Lower lobe of right lung (tissue), 2 donors: Measurements from ENCODE around the gene SEPTIN12. TPM values are rescaled to one million over a fixed set of nuclear protein-coding genes. Genes with fewer than 3 reads are reported as not detected.
"Not testable (repeated sequence)": the region's sequence is repeated elsewhere in the genome, so short reads cannot be mapped to it uniquely, and the experiment has no call there.

Experiments
- ATAC-seq, 2 donors: fragments of 200-7000 bp; cut with Tn5 transposase; one replicate each; pipeline ENCODE4 v1.9.1; 2020 to 2022; ENCODE audit warnings: mild to moderate bottlenecking in 2 of 2, moderate library complexity in 2 of 2
- DNase-seq: peaks from one replicate; pipeline ENCODE4 v3.0.0-alpha.2; 2020
- H3K27ac ChIP-seq: fragments of 200-600 bp; one replicate; pipeline ENCODE4 v1.8.0; 2022
- H3K27me3 ChIP-seq: fragments of 200-600 bp; one replicate; pipeline ENCODE4 v1.8.0; 2022; ENCODE audit warnings: low read depth
- H3K36me3 ChIP-seq: fragments of 200-600 bp; one replicate; pipeline ENCODE4 v1.8.0; 2022; ENCODE audit warnings: mild to moderate bottlenecking
- H3K4me1 ChIP-seq: fragments of 200-600 bp; one replicate; pipeline ENCODE4 v1.8.0; 2022
- H3K4me3 ChIP-seq: fragments of 200-600 bp; one replicate; pipeline ENCODE4 v1.8.0; 2022; ENCODE audit warnings: mild to moderate bottlenecking
- H3K9me3 ChIP-seq: fragments of 200-600 bp; one replicate; pipeline ENCODE4 v1.8.0; 2022
- CTCF ChIP-seq: fragments of 200-600 bp; IDR thresholded peaks from one replicate; pipeline ENCODE4 v1.8.0; 2022; ENCODE audit warnings: antibody characterized with exemption, mild to moderate bottlenecking
- intact Hi-C: fragments of 100-400 bp; cut with DNase I; formaldehyde crosslinking; loops from one replicate; pipeline ENCODE4 v1.11.0; 2022
- total RNA-seq: library from RNA; stranded (reverse); fragmentation: NEBNext Ultra II Directional; extraction: Animal tissue kit (Norgen Biotek cat#: 25700); gene quantifications from one replicate; pipeline ENCODE4 v1.2.1, GENCODE V29; 2021
- donor health status: DM: no; HTN: yes; CAD: no; lungs with severe emphysema.

SEPTIN12 gene
- total RNA-seq, 1 donor from 2014 or later, result not detected

GRCh38 chr16:4745274-4745569 lies 42.9 kb downstream of the SEPTIN12 start:
- Histone ChIP-seq H3K9me3 (no peaks in the 10 kb centered on the region), H3K27ac (no peak overlapping the region), H3K4me1 (peaks cover 9% of the 10 kb centered on the region), H3K4me3 (no peak overlapping the region), H3K36me3 (peaks cover 13% of the 10 kb centered on the region), H3K27me3 (no peaks in the 10 kb centered on the region)
- ATAC-seq (no peak), DNase-seq (no peak)
- TF ChIP-seq CTCF, result no peak
- intact Hi-C loops, result no loop called here

- ATAC-seq (no peak), DNase-seq (no peak)
- no peaks in the 10 kb centered on the region for H3K27me3 ChIP-seq
- intact Hi-C loops, result no loop called here
- H3K4me1 ChIP-seq, result peaks cover 9% of the 10 kb centered on the region
- H3K4me3 ChIP-seq, result no peak overlapping the region
- no peak overlapping the region for H3K27ac ChIP-seq
- TF ChIP-seq CTCF, result no peak
- H3K36me3 ChIP-seq, result peaks cover 8% of the 10 kb centered on the region
- H3K9me3 ChIP-seq, result no peaks in the 10 kb centered on the region
Observed at GRCh38 chr16:4744555-4745273, 43.4 kb downstream of the SEPTIN12 start.

- ATAC-seq (peak; percentile 51 to 54), DNase-seq (no peak)
- peak overlapping the region; percentile 21 for H3K4me3 ChIP-seq
- intact Hi-C loops, result no loop called here
- H3K36me3 ChIP-seq, result peaks cover under 1% of the 10 kb centered on the region
- H3K4me1 ChIP-seq, result peaks cover 9% of the 10 kb centered on the region
- no peak overlapping the region for H3K27ac ChIP-seq
- no peaks in the 10 kb centered on the region for H3K27me3 ChIP-seq
- no peak for TF ChIP-seq CTCF
- no peaks in the 10 kb centered on the region for H3K9me3 ChIP-seq
Observed at GRCh38 chr16:4743226-4743878, 44.8 kb downstream of the SEPTIN12 start.

GRCh38 chr16:4738370-4738769 lies 49.8 kb downstream of the SEPTIN12 start:
- ATAC-seq, DNase-seq, H3K36me3 ChIP-seq, intact Hi-C loops, H3K9me3 ChIP-seq, H3K27me3 ChIP-seq, H3K4me3 ChIP-seq, H3K27ac ChIP-seq: not testable (repeated sequence)
- H3K4me1 ChIP-seq, result peaks cover 17% of the 10 kb centered on the region

GRCh38 chr16:4737545-4737944 lies 50.6 kb downstream of the SEPTIN12 start:
- intact Hi-C loops, result no loop called here
- TF ChIP-seq CTCF, result no peak
- peaks cover 18% of the 10 kb centered on the region for H3K4me1 ChIP-seq
- no peaks in the 10 kb centered on the region for H3K36me3 ChIP-seq
- ATAC-seq, result no peak
- no peaks in the 10 kb centered on the region for H3K9me3 ChIP-seq
- no peaks in the 10 kb centered on the region for H3K27me3 ChIP-seq
- H3K4me3 ChIP-seq, result no peak overlapping the region
- H3K27ac ChIP-seq, result no peak overlapping the region
- DNase-seq, result no peak

- Histone ChIP-seq H3K4me3 (no peak overlapping the region), H3K36me3 (no peaks in the 10 kb centered on the region), H3K27ac (no peak overlapping the region), H3K9me3 (no peaks in the 10 kb centered on the region), H3K27me3 (no peaks in the 10 kb centered on the region), H3K4me1 (peaks cover 18% of the 10 kb centered on the region)
- TF ChIP-seq CTCF, result no peak
- intact Hi-C loops, result no loop called here
- no peak for DNase-seq
- ATAC-seq, result no peak
Observed at GRCh38 chr16:4736546-4736945, 51.6 kb downstream of the SEPTIN12 start.
